Stimulated activated naive B cell treated with anti-CD40 and anti-IgM and Interleukin-4, amounts not matched to agents 10 μg/mL and 1 μg/mL and 100 μg/mL, for 72 hours (primary cell): ENCODE data around the gene ENTPD7.
A peak's percentile ranks its signal among the peaks of the same experiment; 100 is the strongest.
"Not testable (repeated sequence)": the region's sequence is repeated elsewhere in the genome, so short reads cannot be mapped to it uniquely, and the experiment has no call there.

Experiments used
- ATAC-seq, 2 donors: fragments of 150-1000 bp; cut with Tn5 transposase; replicated peaks; 2 replicates each; pipeline ENCODE4 v1.10.0; 2021; ENCODE audit warnings: moderate library complexity in 1 of 2
- DNase-seq: peaks from one replicate; pipeline ENCODE4 v3.0.0; 2021
- H3K27ac Mint-ChIP-seq: one replicate; pipeline ENCODE4 v1.8.0; 2022; ENCODE audit warnings: mild to moderate bottlenecking, mixed read lengths
- H3K27me3 Mint-ChIP-seq, 2 donors: one replicate each; pipeline ENCODE4 v1.8.0; 2022; ENCODE audit warnings: mixed read lengths in 2 of 2
- H3K36me3 Mint-ChIP-seq, 2 donors: one replicate each; pipeline ENCODE4 v1.8.0; 2022; ENCODE audit warnings: mixed read lengths in 2 of 2, mild to moderate bottlenecking in 1 of 2
- H3K4me1 Mint-ChIP-seq, 2 donors: one replicate each; pipeline ENCODE4 v1.8.0; 2022; ENCODE audit warnings: mixed read lengths in 2 of 2, mild to moderate bottlenecking in 1 of 2
- H3K4me3 Mint-ChIP-seq, 2 donors: one replicate each; pipeline ENCODE4 v1.8.0; 2022; ENCODE audit warnings: mild to moderate bottlenecking in 2 of 2, mixed read lengths in 2 of 2, moderate library complexity in 1 of 2
- H3K9me3 Mint-ChIP-seq, 2 donors: one replicate each; pipeline ENCODE4 v1.8.0; 2022; ENCODE audit warnings: mixed read lengths in 2 of 2, mild to moderate bottlenecking in 1 of 2

ENTPD7 gene

DNA sequence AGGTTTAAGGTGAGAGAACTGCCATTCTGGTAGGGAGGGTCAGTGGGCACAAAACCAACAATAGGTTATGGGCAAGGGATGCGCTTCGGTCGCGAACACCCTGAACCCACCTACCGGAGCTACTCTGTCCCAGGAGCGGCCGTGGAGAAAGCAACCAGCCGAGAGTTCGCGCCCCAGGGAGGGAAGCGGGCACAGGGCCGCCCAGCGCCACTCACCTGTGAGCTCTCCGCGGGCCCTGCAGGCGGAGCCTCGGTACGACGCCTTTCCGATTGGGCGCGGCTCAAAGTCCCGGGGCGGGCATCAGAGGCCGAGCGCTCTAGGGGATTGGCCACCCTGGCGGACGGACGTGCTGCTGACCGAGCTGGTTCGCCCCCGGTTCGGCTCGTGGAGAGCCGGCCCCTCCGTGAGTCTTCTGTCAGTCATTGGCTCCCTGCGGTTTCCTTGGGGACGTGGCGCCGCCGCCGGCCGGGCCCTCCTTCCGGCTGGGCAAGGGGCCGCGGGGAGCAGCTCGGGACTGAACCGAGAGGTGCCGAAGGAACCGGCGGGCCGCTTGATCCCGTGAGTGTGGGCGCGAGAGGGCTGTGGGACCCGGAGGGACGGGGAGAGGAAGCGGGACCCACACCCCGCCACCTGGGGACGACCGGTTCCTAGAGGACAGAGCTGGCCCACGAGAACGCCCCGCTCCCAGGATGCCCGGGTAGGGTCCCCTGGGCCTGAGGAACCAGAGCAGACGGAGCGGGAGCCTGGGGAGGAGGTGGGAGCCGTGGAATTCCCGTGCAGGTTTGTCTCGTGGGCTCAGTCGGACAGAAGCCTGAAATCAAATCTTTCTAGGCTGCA is at the start of gene ENTPD7:
Gene ENTPD7 (plus strand): TSS at position 479 of the 837 bp plus-strand sequence. CDS start 448 bp downstream, outside the sequence.
- Mint-ChIP-seq H3K9me3 (no peaks in the 10 kb centered on the region), H3K4me3 (peak within 1 kb of the TSS; percentile 84 to 95), H3K4me1 (peaks cover 19 to 29% of the 10 kb centered on the region in 2 donors), H3K27me3 (peaks cover 13 to 18% of the 10 kb centered on the region in 2 donors), H3K27ac (peak within 1 kb of the TSS; percentile 97), H3K36me3 (peaks cover 4 to 10% of the 10 kb centered on the region in 2 donors)
- DNase-seq, result peak; percentile 93
- peak; percentile 98 to 99 for ATAC-seq

DNA sequence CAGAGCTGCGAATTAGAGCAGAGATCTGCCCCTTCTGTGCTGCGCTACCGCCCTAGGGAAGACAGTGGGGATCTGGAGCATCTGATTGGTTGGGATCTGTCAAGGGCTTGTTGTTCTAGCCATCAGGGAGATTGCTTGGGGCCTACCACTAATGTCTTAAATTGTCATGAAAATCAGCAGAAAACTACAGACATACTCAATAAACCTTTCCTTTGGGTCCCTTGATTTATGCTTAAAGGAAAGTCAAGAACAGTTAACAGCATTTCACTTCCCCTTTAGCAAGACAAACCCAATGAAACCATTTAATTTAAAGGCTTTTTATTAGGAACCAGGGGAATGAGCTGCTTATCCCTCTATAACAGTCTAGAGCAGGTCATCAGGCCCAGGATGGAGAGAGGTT is 49.1 kb upstream of the ENTPD7 start:
- H3K4me3 Mint-ChIP-seq, result no peak overlapping the region
- H3K9me3 Mint-ChIP-seq, result no peaks in the 10 kb centered on the region
- no peak overlapping the region for H3K27ac Mint-ChIP-seq
- DNase-seq (no peak), ATAC-seq (no peak)
- peaks cover 24 to 47% of the 10 kb centered on the region in 2 donors for H3K36me3 Mint-ChIP-seq
- H3K4me1 Mint-ChIP-seq, result peaks cover 28 to 43% of the 10 kb centered on the region in 2 donors
- H3K27me3 Mint-ChIP-seq, result no peaks in the 10 kb centered on the region

DNA sequence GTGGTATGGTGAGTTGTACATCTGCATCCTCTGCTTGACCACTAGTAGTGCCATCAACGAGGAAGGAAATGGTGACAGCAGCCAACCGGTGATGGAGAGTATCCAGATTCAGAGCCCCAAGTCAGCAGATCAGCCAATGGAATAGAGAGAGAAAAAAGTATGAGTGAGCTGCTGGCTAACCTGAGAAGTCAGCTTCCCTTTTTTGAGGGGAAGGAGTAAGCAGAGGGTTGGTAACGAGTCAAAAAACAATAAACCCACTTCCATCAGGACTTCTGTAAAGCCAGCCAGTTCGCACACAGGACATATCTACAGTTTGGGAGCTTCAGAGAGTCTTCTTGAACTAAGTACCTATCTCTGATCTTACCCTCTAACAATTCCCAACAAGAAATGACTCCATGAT is 48.0 kb upstream of the ENTPD7 start:
- ATAC-seq (peak in 1 of 2 donors; percentile 31), DNase-seq (no peak)
- no peaks in the 10 kb centered on the region for H3K27me3 Mint-ChIP-seq
- H3K4me1 Mint-ChIP-seq, result peaks cover 32 to 48% of the 10 kb centered on the region in 2 donors
- no peaks in the 10 kb centered on the region for H3K9me3 Mint-ChIP-seq
- peaks cover 24 to 48% of the 10 kb centered on the region in 2 donors for H3K36me3 Mint-ChIP-seq
- no peak overlapping the region for H3K4me3 Mint-ChIP-seq
- H3K27ac Mint-ChIP-seq, result no peak overlapping the region

- H3K4me3 Mint-ChIP-seq, result no peak overlapping the region
- H3K4me1 Mint-ChIP-seq, result peaks cover 32 to 48% of the 10 kb centered on the region in 2 donors
- DNase-seq, result peak; percentile 17
- H3K27me3 Mint-ChIP-seq, result no peaks in the 10 kb centered on the region
- peak overlapping the region; percentile 9 for H3K27ac Mint-ChIP-seq
- no peaks in the 10 kb centered on the region for H3K9me3 Mint-ChIP-seq
- peaks cover 24 to 48% of the 10 kb centered on the region in 2 donors for H3K36me3 Mint-ChIP-seq
- peak; percentile 53 to 56 for ATAC-seq
Measured at GRCh38 chr10:99612167-99612831, 47.0 kb upstream of the ENTPD7 start.

- H3K9me3 Mint-ChIP-seq, result no peaks in the 10 kb centered on the region
- peaks cover 10 to 32% of the 10 kb centered on the region in 2 donors for H3K36me3 Mint-ChIP-seq
- H3K27me3 Mint-ChIP-seq, result no peaks in the 10 kb centered on the region
- H3K4me1 Mint-ChIP-seq, result peaks cover 33 to 44% of the 10 kb centered on the region in 2 donors
- H3K4me3 Mint-ChIP-seq, result no peak overlapping the region
- ATAC-seq (no peak), DNase-seq (no peak)
- no peak overlapping the region for H3K27ac Mint-ChIP-seq
Measured at GRCh38 chr10:99615426-99615825, 43.9 kb upstream of the ENTPD7 start.

DNA sequence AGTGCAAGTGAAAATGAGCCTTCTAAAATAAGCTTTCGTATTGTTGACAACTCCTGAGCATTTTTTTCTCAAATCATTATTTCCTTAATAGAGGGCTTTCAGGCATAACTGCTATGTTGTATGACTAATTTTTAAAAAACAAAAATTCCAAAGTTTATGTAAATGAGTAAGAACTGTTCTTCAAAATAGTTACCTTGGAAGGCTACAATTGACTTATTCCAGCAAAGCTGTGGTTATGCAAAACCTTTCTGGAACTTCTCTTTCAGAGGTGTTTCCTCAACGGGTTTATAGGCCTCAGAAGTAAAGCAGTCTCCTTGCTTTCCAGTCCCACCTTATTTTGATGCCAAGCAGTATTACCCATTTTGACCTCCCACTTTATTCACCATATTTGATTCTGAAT is 41.6 kb upstream of the ENTPD7 start:
- H3K9me3 Mint-ChIP-seq, result no peaks in the 10 kb centered on the region
- H3K4me3 Mint-ChIP-seq, result peak overlapping the region in 1 of 2 donors; percentile 8
- ATAC-seq, result no peak
- H3K4me1 Mint-ChIP-seq, result peaks cover 30 to 33% of the 10 kb centered on the region in 2 donors
- DNase-seq, result no peak
- H3K27me3 Mint-ChIP-seq, result no peaks in the 10 kb centered on the region
- H3K27ac Mint-ChIP-seq, result no peak overlapping the region
- H3K36me3 Mint-ChIP-seq, result peaks cover 0 to 11% of the 10 kb centered on the region in 2 donors

DNA sequence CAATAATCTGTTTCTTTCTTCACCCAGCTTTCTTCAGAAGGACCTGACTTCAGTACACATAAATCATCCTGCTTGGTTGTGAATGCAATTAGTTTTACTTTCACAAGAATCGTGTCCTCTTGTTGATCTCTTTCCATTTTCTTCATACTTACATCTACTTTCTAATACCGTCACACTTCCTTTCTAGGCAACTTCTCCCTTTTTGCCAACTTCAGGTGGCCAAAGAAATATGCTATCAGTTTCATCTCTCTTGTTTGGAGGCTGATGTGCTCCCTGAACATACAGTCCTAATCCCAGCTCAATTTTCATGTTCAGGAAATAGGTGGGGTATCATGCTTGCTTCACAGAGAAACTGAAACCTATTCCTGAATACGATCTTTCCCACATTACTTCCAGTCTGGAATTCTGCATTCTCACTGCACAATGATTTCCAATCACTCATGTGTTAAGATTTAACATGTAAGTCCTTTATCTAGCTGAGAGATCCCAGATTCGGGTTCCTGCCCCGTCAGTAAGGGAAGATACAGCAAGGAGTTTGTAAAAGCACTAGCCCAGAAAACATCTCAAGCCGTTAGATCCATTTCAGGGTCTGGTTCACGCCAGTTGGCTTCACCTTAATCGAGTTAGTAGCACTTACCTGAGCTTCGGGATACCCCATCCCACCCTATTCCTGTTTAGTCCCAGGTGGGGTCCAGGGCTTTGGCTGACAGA is 40.1 kb upstream of the ENTPD7 start:
- no peak for DNase-seq
- Mint-ChIP-seq H3K27me3 (no peaks in the 10 kb centered on the region), H3K9me3 (no peaks in the 10 kb centered on the region), H3K4me3 (peak overlapping the region; percentile 67 to 70), H3K36me3 (peaks cover 0 to 4% of the 10 kb centered on the region in 2 donors), H3K4me1 (peaks cover 28 to 33% of the 10 kb centered on the region in 2 donors), H3K27ac (peak overlapping the region; percentile 87)
- ATAC-seq, result no peak

DNA sequence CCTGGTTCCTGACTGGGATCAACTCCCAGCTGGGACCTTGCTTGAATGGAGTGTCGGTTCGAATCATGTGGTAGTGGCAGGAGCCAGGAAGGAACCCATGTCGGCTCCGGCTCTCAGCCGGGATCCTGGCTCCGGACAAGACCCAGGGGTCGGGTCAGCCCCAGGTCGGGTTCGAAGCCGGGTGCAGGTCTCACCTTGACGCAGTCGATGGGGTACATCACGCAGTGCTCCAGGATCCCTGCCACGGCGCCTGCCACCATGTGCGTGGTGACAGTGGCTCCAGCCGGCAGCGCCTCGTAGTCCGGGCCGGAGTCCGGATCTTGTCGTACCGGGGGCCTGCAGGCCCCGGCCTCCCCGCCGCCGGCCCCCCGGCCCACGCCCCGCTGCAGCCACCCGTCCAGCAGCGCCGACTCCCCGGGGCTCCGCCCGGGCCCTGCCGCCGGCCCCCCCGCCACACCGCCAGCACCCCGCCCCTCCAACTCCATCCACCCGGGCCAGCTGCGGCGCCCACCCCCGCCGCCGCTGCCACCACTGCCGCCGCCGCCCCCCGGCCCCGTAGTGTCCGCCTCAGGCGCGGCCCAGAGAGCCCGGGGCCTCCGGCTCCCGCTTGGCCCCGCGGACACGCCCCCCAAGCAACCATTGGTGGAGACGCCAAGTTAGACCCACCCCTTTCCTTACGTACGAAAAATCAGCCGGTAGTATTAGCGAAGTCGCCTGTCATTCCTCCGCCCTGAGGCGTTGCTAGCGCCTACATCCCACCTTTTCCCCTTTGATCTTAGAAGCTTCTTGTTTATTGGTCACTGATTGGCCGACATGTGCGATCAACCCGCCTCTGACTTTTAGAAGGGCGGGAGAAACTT is 39.2 kb upstream of the ENTPD7 start, which contains the start of gene SLC25A28:
Gene SLC25A28 (minus strand): TSS at position 589 of the 860 bp plus-strand sequence. CDS start 104 bp downstream, at position 485.
- H3K36me3 Mint-ChIP-seq, result peaks cover 0 to 4% of the 10 kb centered on the region in 2 donors
- no peaks in the 10 kb centered on the region for H3K9me3 Mint-ChIP-seq
- DNase-seq (peak; percentile 37), ATAC-seq (peak; percentile 79 to 83)
- peaks cover 28 to 33% of the 10 kb centered on the region in 2 donors for H3K4me1 Mint-ChIP-seq
- peak within 1 kb of the TSS; percentile 98 for H3K27ac Mint-ChIP-seq
- H3K27me3 Mint-ChIP-seq, result no peaks in the 10 kb centered on the region
- peak within 1 kb of the TSS; percentile 88 to 95 for H3K4me3 Mint-ChIP-seq

DNA sequence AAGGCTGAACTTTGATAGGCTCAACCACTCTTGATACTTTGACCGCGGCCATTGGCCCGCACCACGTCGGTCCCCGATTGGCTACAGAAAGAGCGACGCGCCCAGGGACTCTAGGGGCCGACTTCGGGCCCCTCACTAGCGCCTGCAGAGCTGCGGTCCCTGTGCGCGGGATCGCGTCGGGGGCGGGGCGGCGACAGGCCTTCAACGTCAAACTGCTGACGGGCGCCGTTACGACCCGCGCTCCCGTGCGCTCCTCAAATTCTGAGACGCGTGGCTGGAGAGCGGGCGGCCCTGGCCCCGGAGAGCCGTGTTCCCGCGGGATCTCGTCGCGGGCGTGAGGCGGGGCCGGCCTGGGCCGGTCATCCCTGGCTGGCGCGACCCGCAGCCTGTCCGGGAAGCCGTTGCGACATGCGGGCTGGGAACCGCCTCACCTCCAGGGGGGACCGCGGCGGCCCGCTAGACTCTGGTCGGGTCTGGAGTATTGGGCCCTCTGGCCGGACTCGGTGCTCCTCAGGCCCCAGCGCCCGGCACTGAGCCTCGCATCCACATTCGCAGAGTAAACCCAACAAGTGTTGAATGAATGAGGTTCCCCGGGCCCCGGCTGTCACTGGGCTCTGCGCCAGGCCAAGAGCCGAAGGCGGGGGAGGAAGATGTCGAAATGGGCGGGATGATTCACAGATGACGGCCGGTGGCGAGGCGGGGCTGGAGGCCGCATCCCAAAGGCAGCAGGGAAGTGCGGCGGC is 38.4 kb upstream of the ENTPD7 start:
- peak overlapping the region; percentile 88 to 95 for H3K4me3 Mint-ChIP-seq
- peaks cover 22 to 26% of the 10 kb centered on the region in 2 donors for H3K4me1 Mint-ChIP-seq
- DNase-seq (peak; percentile 94), ATAC-seq (peak; percentile 89 to 90)
- no peaks in the 10 kb centered on the region for H3K9me3 Mint-ChIP-seq
- no peaks in the 10 kb centered on the region for H3K27me3 Mint-ChIP-seq
- peak overlapping the region; percentile 98 for H3K27ac Mint-ChIP-seq
- no peaks in the 10 kb centered on the region for H3K36me3 Mint-ChIP-seq

DNA sequence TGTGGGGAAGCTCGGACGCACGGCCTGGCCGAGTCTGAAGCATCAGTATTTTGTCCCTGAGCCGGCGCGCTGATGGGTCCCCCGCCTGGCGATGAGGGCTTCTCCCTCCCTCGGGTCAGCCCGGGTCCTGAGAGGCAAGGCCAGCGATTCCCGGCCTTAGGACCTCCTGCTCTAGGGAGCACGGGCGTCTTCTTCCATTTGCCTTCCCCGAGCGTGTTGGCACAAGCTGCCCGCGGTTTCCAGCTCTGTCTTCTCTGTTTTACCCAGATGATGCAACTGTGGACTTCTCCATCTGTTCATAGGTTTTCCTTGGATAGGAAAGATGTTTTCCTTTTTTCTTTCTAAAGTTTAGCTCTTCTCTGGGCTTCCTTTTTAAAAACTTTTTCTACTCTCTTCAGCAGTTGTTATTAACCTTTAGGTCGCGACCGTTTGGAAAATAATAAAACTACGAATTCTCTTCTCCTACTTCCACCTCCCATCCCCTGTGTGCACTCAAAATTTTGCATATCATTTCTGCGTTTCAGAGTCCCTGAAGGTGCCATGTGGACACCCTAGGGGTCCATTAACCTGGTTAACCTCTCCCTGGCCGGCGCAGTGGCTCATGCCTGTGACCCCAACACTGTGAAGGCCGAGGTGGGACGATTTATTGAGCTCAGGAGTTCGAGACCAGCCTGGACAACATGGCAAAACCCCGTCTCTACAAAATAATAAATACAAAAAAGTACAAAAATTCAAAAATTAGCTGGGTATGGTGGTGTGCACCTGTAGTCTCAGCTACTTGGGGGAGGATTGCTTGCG is 37.7 kb upstream of the ENTPD7 start:
- Mint-ChIP-seq H3K4me3 (peak overlapping the region; percentile 88 to 95), H3K27me3 (no peaks in the 10 kb centered on the region), H3K9me3 (no peaks in the 10 kb centered on the region), H3K4me1 (peaks cover 22 to 26% of the 10 kb centered on the region in 2 donors), H3K27ac (peak overlapping the region; percentile 98), H3K36me3 (no peaks in the 10 kb centered on the region)
- ATAC-seq (no peak), DNase-seq (no peak)

DNA sequence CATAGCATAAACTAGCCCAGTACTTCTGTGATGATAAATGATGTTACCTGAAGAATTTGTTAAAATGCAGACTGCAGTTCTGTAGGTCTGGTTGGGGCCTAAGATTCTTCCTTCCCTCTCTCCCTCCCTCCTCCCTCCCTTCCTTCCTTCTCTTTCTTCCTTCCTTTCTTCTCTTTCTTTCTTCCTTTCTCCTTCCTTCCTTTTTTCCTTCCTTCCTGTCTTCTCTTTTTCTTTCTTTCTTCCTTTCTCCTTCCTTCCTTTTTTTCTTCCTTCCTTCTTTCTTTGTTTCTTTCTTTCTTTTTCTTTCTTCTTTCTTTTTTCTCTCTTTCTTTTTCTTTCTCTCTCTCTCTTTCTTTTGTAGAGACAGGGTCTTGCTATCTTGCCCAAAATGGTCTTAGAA is 35.4 kb upstream of the ENTPD7 start:
- DNase-seq, result no peak
- H3K4me1 Mint-ChIP-seq, result peaks cover 13 to 14% of the 10 kb centered on the region in 2 donors
- H3K4me3 Mint-ChIP-seq, result no peak overlapping the region
- H3K9me3 Mint-ChIP-seq, result no peaks in the 10 kb centered on the region
- H3K27ac Mint-ChIP-seq, result no peak overlapping the region
- no peak for ATAC-seq
- no peaks in the 10 kb centered on the region for H3K27me3 Mint-ChIP-seq
- no peaks in the 10 kb centered on the region for H3K36me3 Mint-ChIP-seq

DNA sequence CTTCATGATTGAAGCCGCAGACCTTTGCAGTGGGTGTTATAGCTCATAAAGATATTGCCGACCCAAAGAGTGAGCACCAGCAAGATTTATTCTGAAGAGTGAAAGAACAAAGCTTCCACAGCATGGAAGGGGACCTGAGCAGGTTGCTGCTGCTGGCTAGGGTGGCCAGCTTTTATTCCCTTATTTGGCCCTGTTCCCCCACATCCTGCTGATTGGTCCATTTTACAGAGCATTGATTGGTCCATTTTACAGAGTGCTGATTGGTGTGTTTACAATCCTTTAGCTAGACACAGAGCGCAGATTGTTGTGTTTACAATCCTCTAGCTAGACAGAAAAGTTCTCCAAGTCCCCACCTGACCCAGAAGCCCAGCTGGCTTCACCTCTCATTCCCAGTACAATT is 34.2 kb upstream of the ENTPD7 start:
- H3K36me3 Mint-ChIP-seq, H3K27me3 Mint-ChIP-seq, H3K4me3 Mint-ChIP-seq, DNase-seq, ATAC-seq, H3K27ac Mint-ChIP-seq, H3K9me3 Mint-ChIP-seq: not testable (repeated sequence)
- H3K4me1 Mint-ChIP-seq, result peaks cover 9 to 16% of the 10 kb centered on the region in 2 donors
